IPS-18c (cell line): Measurements from ENCODE around the gene PPIP5K1.
"Not testable (repeated sequence)": the region's sequence is repeated elsewhere in the genome, so short reads cannot be mapped to it uniquely, and the experiment has no call there.

Experiments used
- H3K4me3 ChIP-seq: 2 replicates; pipeline ENCODE4 v1.7.0; 2013; ENCODE audit warnings: low read depth, mild to moderate bottlenecking, low read length, moderate library complexity; ENCODE audit not compliant: insufficient read depth
- H3K9me3 ChIP-seq: one replicate; pipeline ENCODE4 v1.6.1; 2013; ENCODE audit warnings: mild to moderate bottlenecking, low read length, moderate library complexity; ENCODE audit not compliant: control insufficient read depth, insufficient read depth

The PPIP5K1 gene

DNA sequence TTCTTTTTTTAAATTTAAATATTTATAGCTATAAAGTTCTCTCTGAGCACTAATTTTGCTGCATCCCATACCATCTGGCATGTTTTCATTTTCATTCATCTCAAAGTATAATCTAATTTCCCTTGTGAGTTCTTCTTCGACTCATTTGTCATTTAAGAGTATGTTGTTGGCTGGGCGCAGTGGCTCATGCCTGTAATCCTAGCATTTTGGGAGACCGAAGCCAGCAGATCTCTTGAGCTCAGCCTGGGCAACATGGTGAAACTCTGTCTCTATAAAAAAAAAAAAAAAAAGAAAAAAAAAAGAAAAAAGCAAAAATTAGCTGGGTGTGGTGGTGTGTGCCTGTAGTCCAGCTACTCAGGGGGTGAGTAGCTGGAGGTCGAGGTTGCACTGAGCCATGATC lies 37.8 kb downstream of the PPIP5K1 start:
- Histone ChIP-seq H3K9me3 (no peaks in the 10 kb centered on the region), H3K4me3 (no peak overlapping the region)

DNA sequence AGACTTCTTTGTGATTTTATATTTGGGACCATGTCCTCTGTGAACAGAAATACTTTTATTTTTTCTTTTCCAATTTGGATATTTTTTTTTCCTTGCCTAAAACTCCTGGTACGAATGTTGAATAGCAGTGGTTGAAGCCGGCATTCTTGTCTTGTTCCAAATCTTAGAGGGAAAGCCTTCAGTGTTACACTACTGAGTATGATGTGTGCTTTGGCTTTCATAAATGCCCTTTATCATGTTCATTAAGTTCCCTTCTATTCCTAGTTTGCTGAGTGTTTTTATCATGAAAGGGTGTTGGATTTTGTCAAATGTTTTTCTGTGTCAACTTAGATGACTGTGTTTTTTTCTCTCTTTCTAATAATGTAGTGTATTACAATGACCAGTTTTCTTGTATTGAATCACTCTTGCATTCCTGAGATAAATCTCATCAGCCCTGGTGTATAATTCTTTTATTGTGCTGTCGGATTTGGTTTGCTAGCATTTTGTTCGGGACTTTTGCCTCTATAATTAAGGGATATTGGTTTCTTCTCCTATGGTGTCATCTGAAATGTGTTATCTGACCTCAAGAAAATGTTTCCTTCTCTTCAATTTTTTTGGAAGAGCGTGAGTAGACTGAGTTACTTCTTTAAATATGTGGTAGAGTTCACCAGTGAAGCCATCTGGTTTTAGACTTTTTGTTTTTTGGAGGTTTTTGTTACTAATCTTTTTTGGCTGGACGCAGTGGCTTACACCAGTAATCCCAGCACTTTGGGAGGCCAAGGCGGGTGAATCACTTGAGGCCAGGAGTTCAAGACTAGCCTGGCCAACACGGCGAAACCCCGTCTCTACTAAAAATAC lies 39.3 kb downstream of the PPIP5K1 start:
- Histone ChIP-seq H3K9me3 (no peaks in the 10 kb centered on the region), H3K4me3 (no peak overlapping the region)

DNA sequence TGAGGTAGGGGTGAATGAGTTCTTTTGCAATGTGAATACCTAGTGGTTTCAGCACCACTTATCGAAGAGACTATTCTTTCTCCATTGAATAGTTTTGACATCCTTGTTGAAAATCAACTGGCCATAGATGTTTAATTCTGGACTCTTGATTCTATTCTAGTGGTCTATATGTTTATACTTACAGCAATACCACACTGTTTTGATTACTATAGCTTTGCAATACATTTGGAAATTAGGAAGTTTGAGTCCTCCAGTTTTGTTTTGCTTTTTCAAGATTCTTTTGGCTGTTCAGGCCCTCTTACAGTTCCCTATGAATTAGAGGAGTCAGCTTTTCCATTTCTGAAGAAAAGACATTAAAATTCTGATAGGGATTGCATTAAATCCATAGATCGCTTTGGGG lies 42.5 kb downstream of the PPIP5K1 start:
- no peaks in the 10 kb centered on the region for H3K9me3 ChIP-seq
- no peak overlapping the region for H3K4me3 ChIP-seq

DNA sequence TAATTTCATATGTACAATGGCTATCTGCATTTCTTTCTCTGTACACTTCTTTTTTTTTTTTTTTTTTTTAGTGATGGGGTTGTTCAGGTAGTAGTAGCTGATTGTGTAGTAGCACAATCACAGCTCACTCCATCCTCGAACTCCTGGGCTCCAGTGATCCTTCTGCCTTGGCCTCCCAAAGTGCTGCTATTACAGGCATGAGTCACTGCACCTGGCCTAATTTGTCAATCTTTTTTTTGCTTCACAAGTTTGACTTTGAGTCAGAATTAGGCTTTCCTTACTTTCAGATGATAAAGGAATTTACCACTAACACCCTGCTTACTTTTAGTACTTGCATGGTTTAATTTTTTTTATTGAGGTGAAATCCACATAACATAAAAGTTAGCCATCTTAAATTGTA lies 44.6 kb downstream of the PPIP5K1 start:
- no peak overlapping the region for H3K4me3 ChIP-seq
- H3K9me3 ChIP-seq = no peaks in the 10 kb centered on the region

DNA sequence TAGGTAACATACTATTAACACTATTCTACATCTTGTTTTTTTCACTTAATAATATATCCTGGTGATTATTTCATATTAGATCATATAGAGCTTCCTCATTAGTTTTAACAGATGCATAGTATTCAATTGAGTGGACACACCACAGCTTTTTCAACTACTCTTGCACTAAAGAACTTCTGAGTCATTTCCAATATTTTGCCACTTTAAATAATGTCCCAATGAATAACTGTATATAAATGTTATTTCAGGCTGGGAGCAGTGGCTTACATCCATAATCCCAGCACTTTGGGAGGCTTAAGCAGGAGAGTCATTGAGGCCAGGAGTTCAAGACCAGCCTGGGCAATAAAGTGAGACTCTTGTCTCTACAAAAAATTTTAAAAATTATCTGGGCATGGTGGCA lies 45.7 kb downstream of the PPIP5K1 start:
- H3K9me3 ChIP-seq = no peaks in the 10 kb centered on the region
- H3K4me3 ChIP-seq = no peak overlapping the region

DNA sequence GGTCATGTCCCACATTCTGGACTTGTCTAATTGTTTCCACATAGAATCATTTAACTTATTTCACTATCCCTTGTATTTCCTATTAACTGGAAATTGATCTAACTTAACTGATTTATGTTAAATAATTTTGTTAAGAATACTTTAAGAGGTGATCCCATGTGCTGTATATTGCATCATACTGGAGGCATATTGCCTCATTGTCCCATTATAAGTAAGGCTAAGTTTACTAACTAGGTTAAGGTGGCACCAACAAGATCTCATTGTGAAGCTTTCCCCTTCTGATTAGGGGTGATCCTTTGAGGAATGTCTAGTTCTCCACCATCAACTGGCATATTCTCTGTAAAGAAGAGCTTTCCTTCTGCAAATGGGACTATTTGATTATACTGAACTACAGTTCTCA lies 48.2 kb downstream of the PPIP5K1 start:
- Histone ChIP-seq H3K4me3 (no peak overlapping the region), H3K9me3 (no peaks in the 10 kb centered on the region)

DNA sequence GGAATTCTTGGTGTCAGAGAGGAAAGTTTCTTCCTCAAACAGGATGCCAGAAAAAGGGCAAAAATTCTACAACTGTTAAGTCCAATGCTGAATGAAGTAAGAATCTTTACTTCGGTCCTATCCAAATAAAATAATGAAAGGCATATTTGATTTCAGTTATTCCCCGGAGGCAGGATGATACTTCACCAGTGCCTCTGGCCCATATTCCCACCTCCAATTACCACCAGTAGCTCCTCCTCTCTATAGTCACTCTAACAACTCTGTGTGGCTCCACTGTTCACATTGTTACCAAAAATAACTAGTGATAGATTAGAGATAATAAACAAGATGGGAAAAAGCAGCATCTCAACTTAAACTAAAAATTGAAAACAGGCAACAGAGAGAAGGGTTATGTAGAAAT lies 51.9 kb downstream of the PPIP5K1 start:
- Histone ChIP-seq H3K9me3 (no peaks in the 10 kb centered on the region), H3K4me3 (no peak overlapping the region)

DNA sequence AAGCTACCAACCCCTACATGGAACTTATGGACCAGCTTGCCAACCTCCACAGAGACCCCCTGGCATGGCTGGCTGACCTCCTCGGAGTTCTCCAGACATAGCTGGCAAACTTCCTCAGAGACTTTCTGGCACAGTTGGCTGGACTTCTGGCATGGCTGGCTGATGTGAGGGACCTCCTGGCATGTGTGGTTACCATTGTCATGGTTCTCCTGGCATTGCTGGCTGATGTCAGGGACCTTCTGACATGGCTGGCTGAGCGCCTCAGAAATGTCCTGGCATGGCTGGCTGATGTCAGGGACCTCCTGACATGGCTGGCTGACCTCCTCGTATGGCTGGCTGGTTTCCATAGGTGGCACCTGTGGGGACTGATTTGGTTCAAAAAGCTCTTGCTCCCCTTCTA lies 55.1 kb downstream of the PPIP5K1 start:
- H3K9me3 ChIP-seq = no peaks in the 10 kb centered on the region
- no peak overlapping the region for H3K4me3 ChIP-seq

DNA sequence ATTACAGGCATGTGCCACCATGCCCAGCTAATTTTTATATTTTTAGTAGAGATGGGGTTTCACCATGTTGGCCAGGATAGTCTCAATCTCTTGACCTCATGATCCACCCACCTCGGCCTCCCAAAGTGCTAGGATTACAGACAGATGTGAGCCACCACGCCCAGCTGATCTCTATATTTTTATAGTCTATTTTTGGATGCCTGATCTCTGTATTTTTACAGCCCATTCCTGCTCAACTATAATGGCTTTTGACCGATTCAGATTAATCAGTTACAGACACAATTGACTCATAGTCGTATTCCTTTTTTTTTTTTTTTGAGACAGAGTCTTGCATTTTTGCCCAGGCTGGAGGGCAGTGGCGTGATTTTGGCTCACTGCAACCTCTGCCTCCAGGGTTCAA lies 57.2 kb downstream of the PPIP5K1 start:
- H3K4me3 ChIP-seq, H3K9me3 ChIP-seq: not testable (repeated sequence)

DNA sequence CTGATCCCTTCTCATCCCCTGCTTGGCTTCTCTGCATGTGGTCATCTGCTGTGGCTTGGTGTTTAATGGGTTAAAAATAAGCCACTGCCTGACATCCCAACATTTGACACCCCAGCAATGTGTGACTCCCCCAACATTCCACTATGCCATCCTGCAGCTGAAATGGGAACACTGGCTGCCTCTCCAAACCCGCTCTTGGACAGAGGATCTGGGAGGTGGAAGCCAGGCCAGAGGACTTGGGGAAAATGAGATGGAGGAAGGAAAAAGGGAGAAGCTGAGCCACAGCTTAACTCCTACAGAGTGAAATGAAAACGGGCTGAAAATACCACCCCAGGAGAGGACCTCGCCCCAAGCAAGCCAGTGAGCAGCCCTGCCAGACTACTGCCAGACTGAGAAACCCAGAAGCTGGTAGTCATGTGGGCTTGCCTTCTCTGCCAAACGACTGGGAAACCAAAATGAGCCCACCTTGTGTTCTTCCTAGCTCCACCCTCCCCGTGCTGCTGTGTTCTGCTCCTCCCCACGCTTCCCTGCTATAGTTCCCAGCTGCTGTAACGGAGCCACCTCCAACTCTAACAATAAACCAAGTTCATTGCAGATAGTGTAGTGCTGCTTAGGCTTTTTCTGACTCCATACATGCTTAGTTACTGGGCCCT lies 58.9 kb downstream of the PPIP5K1 start:
- H3K9me3 ChIP-seq = no peaks in the 10 kb centered on the region
- H3K4me3 ChIP-seq = no peak overlapping the region

DNA sequence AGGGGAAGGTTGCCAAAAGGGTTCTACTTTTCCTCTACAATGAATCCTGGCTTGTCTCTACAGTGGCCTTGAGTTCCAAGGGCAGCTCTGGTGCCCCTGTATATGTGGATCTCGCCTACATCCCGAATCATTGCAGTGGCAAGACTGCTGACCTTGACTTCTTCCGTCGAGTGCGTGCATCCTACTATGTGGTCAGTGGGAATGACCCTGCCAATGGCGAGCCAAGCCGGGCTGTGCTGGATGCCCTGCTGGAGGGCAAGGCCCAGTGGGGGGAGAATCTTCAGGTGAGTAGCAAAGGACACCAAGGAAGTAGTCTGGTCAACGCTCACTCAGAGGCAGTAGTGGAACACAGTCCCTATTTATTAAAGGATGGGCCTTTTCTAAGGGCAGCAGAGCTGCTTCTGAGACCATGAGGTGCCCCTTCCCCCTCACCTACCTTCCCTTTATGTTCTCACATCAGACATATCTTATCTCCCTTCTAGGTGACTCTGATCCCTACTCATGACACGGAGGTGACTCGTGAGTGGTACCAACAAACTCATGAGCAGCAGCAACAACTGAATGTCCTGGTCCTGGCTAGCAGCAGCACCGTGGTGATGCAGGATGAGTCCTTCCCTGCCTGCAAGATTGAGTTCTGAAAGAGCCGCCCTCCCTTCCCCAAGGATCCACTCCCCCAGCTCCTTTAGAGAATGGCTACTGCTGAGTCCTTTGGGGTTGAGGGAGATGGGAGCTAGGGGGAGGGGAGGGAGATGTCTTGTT lies 60.2 kb downstream of the PPIP5K1 start:
- no peak overlapping the region for H3K4me3 ChIP-seq
- H3K9me3 ChIP-seq = no peaks in the 10 kb centered on the region

DNA sequence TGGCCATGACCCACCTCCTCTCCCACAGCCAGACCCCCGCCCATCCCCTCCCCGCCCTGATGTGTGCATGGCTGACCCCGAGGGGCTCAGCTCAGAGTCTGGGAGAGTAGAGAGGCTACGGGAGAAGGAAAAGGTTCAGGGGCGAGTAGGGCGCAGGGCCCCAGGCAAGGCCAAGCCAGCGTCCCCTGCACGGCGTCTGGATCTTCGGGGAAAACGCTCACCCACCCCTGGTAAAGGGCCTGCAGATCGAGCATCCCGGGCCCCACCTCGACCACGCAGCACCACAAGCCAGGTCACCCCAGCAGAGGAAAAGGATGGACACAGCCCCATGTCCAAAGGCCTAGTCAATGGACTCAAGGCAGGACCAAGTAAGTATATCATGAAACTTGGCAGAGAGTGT lies 60.9 kb downstream of the PPIP5K1 start:
- H3K9me3 ChIP-seq = no peaks in the 10 kb centered on the region
- no peak overlapping the region for H3K4me3 ChIP-seq

DNA sequence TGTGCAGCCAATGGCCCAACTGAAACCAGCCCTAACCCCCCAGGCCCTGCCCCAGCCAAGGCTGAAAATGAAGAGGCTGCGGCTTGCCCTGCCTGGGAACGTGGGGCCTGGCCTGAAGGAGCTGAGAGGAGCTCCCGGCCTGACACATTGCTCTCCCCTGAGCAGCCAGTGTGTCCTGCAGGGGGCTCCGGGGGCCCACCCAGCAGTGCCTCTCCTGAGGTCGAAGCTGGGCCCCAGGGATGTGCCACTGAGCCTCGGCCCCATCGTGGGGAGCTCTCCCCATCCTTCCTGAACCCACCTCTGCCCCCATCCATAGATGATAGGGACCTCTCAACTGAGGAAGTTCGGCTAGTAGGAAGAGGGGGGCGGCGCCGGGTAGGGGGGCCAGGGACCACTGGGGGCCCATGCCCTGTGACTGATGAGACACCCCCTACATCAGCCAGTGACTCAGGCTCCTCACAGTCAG lies 61.4 kb downstream of the PPIP5K1 start:
- H3K4me3 ChIP-seq = no peak overlapping the region

DNA sequence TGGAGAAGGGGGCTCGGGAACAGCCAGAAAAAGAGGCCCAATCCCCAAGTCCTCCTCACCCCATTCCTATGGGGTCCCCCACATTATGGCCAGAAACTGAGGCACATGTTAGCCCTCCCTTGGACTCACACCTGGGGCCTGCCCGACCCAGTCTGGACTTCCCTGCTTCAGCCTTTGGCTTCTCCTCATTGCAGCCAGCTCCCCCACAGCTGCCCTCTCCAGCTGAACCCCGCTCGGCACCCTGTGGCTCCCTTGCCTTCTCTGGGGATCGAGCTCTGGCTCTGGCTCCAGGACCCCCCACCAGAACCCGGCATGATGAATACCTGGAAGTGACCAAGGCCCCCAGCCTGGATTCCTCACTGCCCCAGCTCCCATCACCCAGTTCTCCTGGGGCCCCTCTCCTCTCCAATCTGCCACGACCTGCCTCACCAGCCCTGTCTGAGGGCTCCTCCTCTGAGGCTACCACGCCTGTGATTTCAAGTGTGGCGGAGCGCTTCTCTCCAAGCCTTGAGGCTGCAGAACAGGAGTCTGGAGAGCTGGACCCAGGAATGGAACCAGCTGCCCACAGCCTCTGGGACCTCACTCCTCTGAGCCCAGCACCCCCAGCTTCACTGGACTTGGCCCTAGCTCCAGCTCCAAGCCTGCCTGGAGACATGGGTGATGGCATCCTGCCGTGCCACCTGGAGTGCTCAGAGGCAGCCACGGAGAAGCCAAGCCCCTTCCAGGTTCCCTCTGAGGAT lies 62.0 kb downstream of the PPIP5K1 start:
- no peaks in the 10 kb centered on the region for H3K9me3 ChIP-seq

More for the DNA sequence above, 61.4 kb downstream of the PPIP5K1 start:
- H3K9me3 ChIP-seq = no peaks in the 10 kb centered on the region

DNA sequence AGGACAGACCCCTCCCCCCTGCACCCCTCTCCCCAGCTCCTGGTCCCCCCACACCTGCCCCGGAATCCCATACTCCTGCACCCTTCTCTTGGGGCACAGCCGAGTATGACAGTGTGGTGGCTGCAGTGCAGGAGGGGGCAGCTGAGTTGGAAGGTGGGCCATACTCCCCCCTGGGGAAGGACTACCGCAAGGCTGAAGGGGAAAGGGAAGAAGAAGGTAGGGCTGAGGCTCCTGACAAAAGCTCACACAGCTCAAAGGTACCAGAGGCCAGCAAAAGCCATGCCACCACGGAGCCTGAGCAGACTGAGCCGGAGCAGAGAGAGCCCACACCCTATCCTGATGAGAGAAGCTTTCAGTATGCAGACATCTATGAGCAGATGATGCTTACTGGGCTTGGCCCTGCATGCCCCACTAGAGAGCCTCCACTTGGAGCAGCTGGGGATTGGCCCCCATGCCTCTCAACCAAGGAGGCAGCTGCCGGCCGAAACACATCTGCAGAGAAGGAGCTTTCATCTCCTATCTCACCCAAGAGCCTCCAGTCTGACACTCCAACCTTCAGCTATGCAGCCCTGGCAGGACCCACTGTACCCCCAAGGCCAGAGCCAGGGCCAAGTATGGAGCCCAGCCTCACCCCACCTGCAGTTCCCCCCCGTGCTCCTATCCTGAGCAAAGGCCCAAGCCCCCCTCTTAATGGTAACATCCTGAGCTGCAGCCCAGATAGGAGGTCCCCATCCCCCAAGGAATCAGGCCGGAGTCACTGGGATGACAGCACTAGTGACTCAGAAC lies 62.8 kb downstream of the PPIP5K1 start:
- Histone ChIP-seq H3K9me3 (no peaks in the 10 kb centered on the region), H3K4me3 (no peak overlapping the region)

More for the DNA sequence above, 62.0 kb downstream of the PPIP5K1 start:
- no peak overlapping the region for H3K4me3 ChIP-seq

DNA sequence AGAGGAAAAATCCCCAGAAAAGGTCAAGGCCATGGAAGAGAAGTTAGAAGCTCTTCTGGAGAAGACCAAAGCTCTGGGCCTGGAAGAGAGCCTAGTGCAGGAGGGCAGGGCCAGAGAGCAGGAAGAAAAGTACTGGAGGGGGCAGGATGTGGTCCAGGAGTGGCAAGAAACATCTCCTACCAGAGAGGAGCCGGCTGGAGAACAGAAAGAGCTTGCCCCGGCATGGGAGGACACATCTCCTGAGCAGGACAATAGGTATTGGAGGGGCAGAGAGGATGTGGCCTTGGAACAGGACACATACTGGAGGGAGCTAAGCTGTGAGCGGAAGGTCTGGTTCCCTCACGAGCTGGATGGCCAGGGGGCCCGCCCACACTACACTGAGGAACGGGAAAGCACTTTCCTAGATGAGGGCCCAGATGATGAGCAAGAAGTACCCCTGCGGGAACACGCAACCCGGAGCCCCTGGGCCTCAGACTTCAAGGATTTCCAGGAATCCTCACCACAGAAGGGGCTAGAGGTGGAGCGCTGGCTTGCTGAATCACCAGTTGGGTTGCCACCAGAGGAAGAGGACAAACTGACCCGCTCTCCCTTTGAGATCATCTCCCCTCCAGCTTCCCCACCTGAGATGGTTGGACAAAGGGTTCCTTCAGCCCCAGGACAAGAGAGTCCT lies 63.6 kb downstream of the PPIP5K1 start:
- H3K9me3 ChIP-seq = no peaks in the 10 kb centered on the region
- no peak overlapping the region for H3K4me3 ChIP-seq
